Activated naive CD8-positive, alpha-beta T cell treated with anti-CD3 and anti-CD28 coated beads, Interleukin-2, amount 50 U/mL, for 16 hours (primary cell): Measurements from ENCODE around the gene TCEAL1.

Source experiments
- DNase-seq: peaks from one replicate; pipeline ENCODE4 v3.0.0-alpha.2; 2020; ENCODE audit warnings: low read depth, low spot score

TCEAL1 gene

GRCh38 chrX:103678199-103678993 lies 49.6 kb downstream of the TCEAL1 start:
- no peak for DNase-seq
